Measurements from ENCODE around the gene TMEM150C. TPM values are rescaled to one million over a fixed set of nuclear protein-coding genes. Genes with fewer than 3 reads are reported as not detected.

The TMEM150C gene
- polyA plus RNA-seq, 2 of the 4 experiments (the other 2 are of a cell fraction): 1.5 to 2.1 TPM

DNA sequence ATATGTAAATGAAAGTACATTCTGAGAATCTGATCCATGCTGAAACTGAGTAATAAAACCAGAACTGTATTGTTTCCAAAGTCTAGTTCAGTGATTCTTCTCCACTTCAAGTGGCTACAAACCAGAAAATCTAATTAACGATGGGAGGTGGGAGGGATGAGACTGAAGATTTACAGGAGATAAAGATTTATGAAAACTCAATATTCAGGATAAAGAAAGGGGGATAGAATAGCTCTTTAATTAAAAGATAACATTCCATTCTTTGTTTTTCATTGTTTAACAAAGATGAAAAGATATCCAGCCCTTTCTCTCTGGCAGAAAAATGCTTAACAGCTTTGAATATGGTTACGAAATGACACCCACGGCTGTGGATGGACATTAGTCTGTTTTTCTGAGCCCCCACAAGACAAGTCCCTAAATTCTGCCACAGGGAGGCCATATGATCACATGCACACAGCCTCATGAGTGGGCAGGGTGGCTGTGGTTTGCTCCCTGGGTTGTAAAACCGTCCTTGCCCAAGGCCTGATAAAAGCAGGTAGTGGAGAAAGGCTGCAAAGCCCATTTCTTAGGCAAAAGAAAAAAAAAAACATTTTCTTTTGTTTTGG lies 36.4 kb downstream of the TMEM150C start (continued):
- TF ChIP-seq, protein P1, sequence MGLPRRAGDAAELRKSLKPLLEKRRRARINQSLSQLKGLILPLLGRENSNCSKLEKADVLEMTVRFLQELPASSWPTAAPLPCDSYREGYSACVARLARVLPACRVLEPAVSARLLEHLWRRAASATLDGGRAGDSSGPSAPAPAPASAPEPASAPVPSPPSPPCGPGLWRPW (IDR thresholded peaks at IDR 0.05): no peak
- no peak for TF ChIP-seq HOXB13 (CRISPR knock-in tag; IDR thresholded peaks at IDR 0.05; ENCODE audit: low read depth)
- TF ChIP-seq, protein P2, sequence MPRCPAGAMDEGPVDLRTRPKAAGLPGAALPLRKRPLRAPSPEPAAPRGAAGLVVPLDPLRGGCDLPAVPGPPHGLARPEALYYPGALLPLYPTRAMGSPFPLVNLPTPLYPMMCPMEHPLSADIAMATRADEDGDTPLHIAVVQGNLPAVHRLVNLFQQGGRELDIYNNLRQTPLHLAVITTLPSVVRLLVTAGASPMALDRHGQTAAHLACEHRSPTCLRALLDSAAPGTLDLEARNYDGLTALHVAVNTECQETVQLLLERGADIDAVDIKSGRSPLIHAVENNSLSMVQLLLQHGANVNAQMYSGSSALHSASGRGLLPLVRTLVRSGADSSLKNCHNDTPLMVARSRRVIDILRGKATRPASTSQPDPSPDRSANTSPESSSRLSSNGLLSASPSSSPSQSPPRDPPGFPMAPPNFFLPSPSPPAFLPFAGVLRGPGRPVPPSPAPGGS (IDR thresholded peaks at IDR 0.05): no peak
- TF ChIP-seq, protein P3, sequence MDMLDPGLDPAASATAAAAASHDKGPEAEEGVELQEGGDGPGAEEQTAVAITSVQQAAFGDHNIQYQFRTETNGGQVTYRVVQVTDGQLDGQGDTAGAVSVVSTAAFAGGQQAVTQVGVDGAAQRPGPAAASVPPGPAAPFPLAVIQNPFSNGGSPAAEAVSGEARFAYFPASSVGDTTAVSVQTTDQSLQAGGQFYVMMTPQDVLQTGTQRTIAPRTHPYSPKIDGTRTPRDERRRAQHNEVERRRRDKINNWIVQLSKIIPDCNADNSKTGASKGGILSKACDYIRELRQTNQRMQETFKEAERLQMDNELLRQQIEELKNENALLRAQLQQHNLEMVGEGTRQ (IDR thresholded peaks at IDR 0.05): no peak
- TF ChIP-seq EP300 (IDR thresholded peaks at IDR 0.05): no peak
- TF ChIP-seq FOSB (CRISPR knock-in tag; IDR thresholded peaks at IDR 0.05): no peak
- TF ChIP-seq NPAS2 (CRISPR knock-in tag; IDR thresholded peaks at IDR 0.05; ENCODE audit: borderline replicate concordance): no peak

DNA sequence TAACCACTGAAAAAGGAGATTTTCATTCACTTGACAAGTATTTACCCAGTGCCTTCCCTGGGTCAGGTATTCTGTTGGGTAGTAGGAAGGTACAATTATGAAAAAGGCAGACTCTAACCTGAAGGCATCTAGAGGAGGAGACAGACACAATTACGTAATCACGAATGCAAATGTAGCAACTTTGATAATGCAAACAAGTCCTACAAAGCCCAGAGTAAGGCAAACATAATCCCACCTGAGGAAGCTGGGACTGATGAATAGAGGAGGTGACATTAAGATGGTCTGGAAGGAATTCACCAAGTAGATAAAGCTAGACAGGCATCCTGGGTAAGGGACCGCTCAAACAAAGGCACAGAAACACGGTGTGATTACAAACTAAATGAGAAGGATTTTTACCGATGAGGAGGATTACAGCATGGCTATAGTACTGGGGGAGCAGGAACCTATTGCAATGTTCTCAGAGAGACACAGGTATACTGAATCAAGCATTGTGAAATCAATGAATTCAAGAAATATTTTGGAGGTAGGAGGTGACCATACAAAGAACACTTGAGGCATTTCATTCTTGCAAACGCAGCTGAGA lies 37.1 kb downstream of the TMEM150C start:
- no peaks in the 10 kb centered on the region for H3K9me3 ChIP-seq
- CTCF ChIA-PET: no interaction called here
- no peak for FAIRE-seq
- DNase-seq (ENCODE audit: low read depth in 1 of 2, low spot score in 1 of 2): no peak
- ATAC-seq: no peak
- H3K4me1 ChIP-seq: no peaks in the 10 kb centered on the region
- WGBS (ENCODE audit: missing lambda C conversion rate): 79% methylated on average over 6 of the region's 6 CpGs
- POLR2A ChIA-PET: no interaction called here
- H3K27ac ChIP-seq: no peak overlapping the region
- no peak overlapping the region for H3K4me2 ChIP-seq
- no peak overlapping the region for H3K4me3 ChIP-seq
- no peak for TF ChIP-seq ZFP36 (IDR thresholded peaks at IDR 0.05; ENCODE audit: borderline replicate concordance, partially characterized antibody)
- no peak for TF ChIP-seq JUN (IDR thresholded peaks at IDR 0.05)
- no peak for TF ChIP-seq FOSB (CRISPR knock-in tag; IDR thresholded peaks at IDR 0.05)
- TF ChIP-seq ESRRA (IDR thresholded peaks at IDR 0.05; ENCODE audit: borderline replicate concordance, low read length): no peak
- peak in 1 of 2 experiments; percentile 65; a peak in 3 of 4 replicates for TF ChIP-seq CEBPB (IDR thresholded peaks at IDR 0.05)
- no peak for TF ChIP-seq NPAS2 (CRISPR knock-in tag; IDR thresholded peaks at IDR 0.05; ENCODE audit: borderline replicate concordance)

DNA sequence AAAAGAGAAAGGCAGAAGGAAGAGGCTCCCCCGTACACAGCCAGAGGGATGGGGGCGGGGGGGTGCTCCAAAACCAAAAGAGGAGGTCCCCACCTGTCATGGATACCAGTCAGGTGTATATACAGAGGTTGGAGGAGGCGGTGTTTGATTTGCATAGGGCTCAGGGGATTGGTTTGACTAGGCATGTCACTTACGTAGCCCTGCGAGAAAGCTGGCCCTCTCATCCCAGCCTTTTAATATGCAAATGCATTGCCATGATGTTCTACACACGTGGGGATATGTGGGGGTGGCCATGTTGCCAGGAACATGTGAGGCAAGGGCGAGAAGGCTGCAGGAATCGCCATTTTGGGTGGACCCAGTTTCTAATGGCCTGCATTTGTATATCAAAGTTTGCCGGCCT lies 38.6 kb downstream of the TMEM150C start:
- Histone ChIP-seq H3K27ac (no peak overlapping the region), H3K4me3 (no peak overlapping the region), H3K9me3 (no peaks in the 10 kb centered on the region), H3K4me2 (no peak overlapping the region), H3K4me1 (peaks cover 6% of the 10 kb centered on the region; the same call in 2 of the 3 replicates)
- ATAC-seq: no peak
- FAIRE-seq: no peak
- DNase-seq (ENCODE audit: low read depth in 1 of 2, low spot score in 1 of 2): no peak
- CTCF ChIA-PET: no interaction called here
- POLR2A ChIA-PET: no interaction called here
- WGBS (ENCODE audit: missing lambda C conversion rate): 70% methylated on average over 8 of the region's 9 CpGs
- TF ChIP-seq HOXA7 (CRISPR knock-in tag; IDR thresholded peaks at IDR 0.05) (no peak), RCOR1 (IDR thresholded peaks at IDR 0.05; ENCODE audit: low read depth, low read length) (no peak), HOXB5 (CRISPR knock-in tag; IDR thresholded peaks at IDR 0.05) (no peak), FOSL2 (IDR thresholded peaks at IDR 0.05) (no peak), FOSL2 (CRISPR knock-in tag; IDR thresholded peaks at IDR 0.05) (no peak), EHF (CRISPR knock-in tag; IDR thresholded peaks at IDR 0.05) (no peak), POLR2A (IDR thresholded peaks at IDR 0.05; ENCODE audit: low read length) (no peak), HDAC2 (IDR thresholded peaks at IDR 0.05) (no peak), KDM5A (IDR thresholded peaks at IDR 0.05) (no peak), CHD2 (IDR thresholded peaks at IDR 0.05; ENCODE audit: low read length, partially characterized antibody) (no peak), EHMT2 (IDR thresholded peaks at IDR 0.05; ENCODE audit: low read depth) (no peak), SREBF2 (IDR thresholded peaks at IDR 0.05) (no peak), CBX8 (IDR thresholded peaks at IDR 0.05) (no peak), MYC (IDR thresholded peaks at IDR 0.05; ENCODE audit: borderline replicate concordance, low read length) (no peak), POLR2AphosphoS2 (conservative IDR thresholded peaks at IDR 0.05; ENCODE audit: low read length) (no peak), HOXB13 (CRISPR knock-in tag; IDR thresholded peaks at IDR 0.05; ENCODE audit: low read depth) (no peak)
- TF ChIP-seq, protein P1 (IDR thresholded peaks at IDR 0.05): no peak
- TF ChIP-seq, protein P2 (IDR thresholded peaks at IDR 0.05): no peak
- TF ChIP-seq, protein P3 (IDR thresholded peaks at IDR 0.05): no peak
- TF ChIP-seq, protein P4, sequence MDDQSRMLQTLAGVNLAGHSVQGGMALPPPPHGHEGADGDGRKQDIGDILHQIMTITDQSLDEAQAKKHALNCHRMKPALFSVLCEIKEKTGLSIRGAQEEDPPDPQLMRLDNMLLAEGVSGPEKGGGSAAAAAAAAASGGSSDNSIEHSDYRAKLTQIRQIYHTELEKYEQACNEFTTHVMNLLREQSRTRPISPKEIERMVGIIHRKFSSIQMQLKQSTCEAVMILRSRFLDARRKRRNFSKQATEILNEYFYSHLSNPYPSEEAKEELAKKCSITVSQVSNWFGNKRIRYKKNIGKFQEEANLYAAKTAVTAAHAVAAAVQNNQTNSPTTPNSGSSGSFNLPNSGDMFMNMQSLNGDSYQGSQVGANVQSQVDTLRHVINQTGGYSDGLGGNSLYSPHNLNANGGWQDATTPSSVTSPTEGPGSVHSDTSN (IDR thresholded peaks at IDR 0.05): no peak

Data from A549 (cell line).